HCT116 (cell line): Measurements from ENCODE around the gene SPATS2L. TPM values are rescaled to one million over a fixed set of nuclear protein-coding genes. Genes with fewer than 3 reads are reported as not detected.

Experiments used
- ATAC-seq: fragments of 200-7000 bp; cut with Tn5 transposase; 2 replicates; pipeline ENCODE4 v1.9.1; 2020; ENCODE audit warnings: mild to moderate bottlenecking, moderate library complexity
- BruUV-seq: library from RNA; stranded (reverse); fragments of 400-500 nt; replicated peaks from 2 replicates; lab custom pipeline; 2021; lab: Mats Ljungman, UMichigan
- CTCF ChIA-PET: fragments of 300-600 bp; sonication (Branson Sonifier 250); formaldehyde crosslinking; loops from one replicate; lab custom pipeline; 2021; ENCODE audit warnings: antibody characterized with exemption; lab: Charles Lee
- POLR2A ChIA-PET: fragments of 300-600, 350-600 bp; sonication (Branson Sonifier 250); formaldehyde crosslinking; loops from one replicate; lab custom pipeline; 2021; ENCODE audit warnings: antibody characterized with exemption; lab: Charles Lee
- RAD21 ChIA-PET, 2 experiments: fragments of 300-600 bp; sonication (Branson Sonifier 250); formaldehyde crosslinking; loops; one replicate each; lab custom pipeline; 2023; ENCODE audit warnings: low total read pairs in 2 of 2; ENCODE audit not compliant: uncharacterized antibody in 2 of 2, unreplicated experiment in 2 of 2, low non-redundant PET in 1 of 2; lab: Charles Lee
- DNase-seq: peaks from one replicate; pipeline ENCODE4 v3.0.0-alpha.2; 2010; ENCODE audit warnings: low read depth, low spot score
- H2AFZ ChIP-seq: fragments of 200-600 bp; shearing (Covaris generic), sonication (generic); 2 replicates; pipeline ENCODE4 v1.6.1; 2017; ENCODE audit warnings: low read depth, mixed run types, mixed read lengths, antibody characterized with exemption, low read length; ENCODE audit not compliant: poor library complexity, severe bottlenecking
- H3K27ac ChIP-seq: 2 replicates; pipeline ENCODE4 v1.5.1; 2012; ENCODE audit warnings: low read depth, low read length
- H3K27me3 ChIP-seq: fragments of 200-600 bp; sonication (generic); 2 replicates; pipeline ENCODE4 v1.6.1; 2016; ENCODE audit warnings: mixed run types, low read length, mixed read lengths; ENCODE audit not compliant: insufficient read depth
- H3K36me3 ChIP-seq, 2 experiments: fragments of 200-500 bp in 1 of 2; fragments of 200-600 bp in 1 of 2; sonication (Bioruptor generic) in 1 of 2; sonication (generic) in 1 of 2; 2 replicates each; pipeline versions ENCODE4 v1.5.1 to v1.6.1; 2014 to 2016; ENCODE audit warnings: low read length in 2 of 2, inconsistent platforms in 1 of 2, mixed read lengths in 1 of 2, mixed run types in 1 of 2; ENCODE audit not compliant: insufficient read depth in 2 of 2, control insufficient read depth in 1 of 2
- H3K4me1 ChIP-seq, 2 experiments: fragments of 200-600 bp in 1 of 2; sonication (generic) in 1 of 2; 2 replicates each; pipeline versions ENCODE4 v1.5.1 to v1.6.1; 2012 to 2017; ENCODE audit warnings: low read length in 2 of 2, inconsistent platforms in 1 of 2, mild to moderate bottlenecking in 1 of 2, mixed read lengths in 1 of 2, mixed run types in 1 of 2, moderate library complexity in 1 of 2; ENCODE audit not compliant: insufficient read depth in 2 of 2, control insufficient read depth in 1 of 2
- H3K4me2 ChIP-seq: fragments of 200-600 bp; sonication (generic); 2 replicates; pipeline ENCODE4 v1.6.1; 2017; ENCODE audit warnings: mixed run types, low read length, mixed read lengths
- H3K4me3 ChIP-seq, 2 experiments: fragments of 200-600 bp in 1 of 2; sonication (generic) in 1 of 2; replicated peaks in 1 of 2; 2 replicates each; pipeline ENCODE4 v1.5.1; 2011 to 2016; ENCODE audit warnings: low read length in 2 of 2, control low read depth in 1 of 2, low read depth in 1 of 2, mild to moderate bottlenecking in 1 of 2, mixed read lengths in 1 of 2, mixed run types in 1 of 2
- H3K79me2 ChIP-seq: fragments of 200-600 bp; sonication (generic); 2 replicates; pipeline ENCODE4 v1.6.1; 2017; ENCODE audit warnings: mild to moderate bottlenecking, mixed run types, low read length, moderate library complexity, mixed read lengths; ENCODE audit not compliant: insufficient read depth
- H3K9ac ChIP-seq: fragments of 200-600 bp; sonication (generic); 2 replicates; pipeline ENCODE4 v1.6.1; 2016; ENCODE audit warnings: low read length, mixed read lengths
- H3K9me2 ChIP-seq: fragments of 200-600 bp; sonication (generic), shearing (Covaris generic); 2 replicates; pipeline ENCODE4 v1.6.1; 2017; ENCODE audit warnings: mixed run types, mild to moderate bottlenecking, moderate library complexity; ENCODE audit not compliant: insufficient read depth
- H3K9me3 ChIP-seq, 2 experiments: fragments of 200-500 bp in 1 of 2; fragments of 200-600 bp in 1 of 2; sonication (Bioruptor generic) in 1 of 2; sonication (generic) in 1 of 2; 2 replicates each; pipeline ENCODE4 v1.6.1; 2014 to 2017; ENCODE audit warnings: low read length in 2 of 2, mixed read lengths in 2 of 2, inconsistent platforms in 1 of 2, low read depth in 1 of 2, mild to moderate bottlenecking in 1 of 2, mixed run types in 1 of 2, moderate library complexity in 1 of 2; ENCODE audit not compliant: control insufficient read depth in 1 of 2, insufficient read depth in 1 of 2
- H4K20me1 ChIP-seq: fragments of 200-600 bp; sonication (generic), shearing (Covaris generic); 2 replicates; pipeline ENCODE4 v1.6.1; 2017; ENCODE audit warnings: mixed run types, mild to moderate bottlenecking, moderate library complexity; ENCODE audit not compliant: insufficient read depth
- EZH2 ChIP-seq: fragments of 200-600 bp; sonication (generic); IDR thresholded peaks from 2 replicates; pipeline ENCODE4 v1.6.1; 2017; ENCODE audit warnings: antibody characterized with exemption, mixed run types
- EZH2phosphoT487 ChIP-seq: fragments of 200-600 bp; IDR thresholded peaks from 2 replicates; pipeline ENCODE4 v1.6.1; 2018; ENCODE audit warnings: antibody characterized with exemption, borderline replicate concordance
- FOSL1 ChIP-seq: IDR thresholded peaks from 2 replicates; pipeline ENCODE4 v1.6.1; 2012; ENCODE audit warnings: low read depth
- JUND ChIP-seq: IDR thresholded peaks from 2 replicates; pipeline ENCODE4 v1.6.1; 2012
- POLR2A ChIP-seq: IDR thresholded peaks from 2 replicates; pipeline ENCODE4 v1.7.0; 2011; ENCODE audit warnings: borderline replicate concordance; ENCODE audit not compliant: insufficient read depth, insufficient read length; ENCODE audit errors: extremely low read depth
- POLR2AphosphoS5 ChIP-seq: IDR thresholded peaks from 2 replicates; pipeline ENCODE4 v1.6.1; 2011; ENCODE audit warnings: mild to moderate bottlenecking, low read depth, low read length, moderate library complexity
- RAD21 ChIP-seq: IDR thresholded peaks from 2 replicates; pipeline ENCODE4 v1.6.1; 2012; ENCODE audit warnings: low read depth, mild to moderate bottlenecking
- YY1 ChIP-seq: IDR thresholded peaks from 2 replicates; pipeline ENCODE4 v1.6.1; 2011; ENCODE audit warnings: low read length, low read depth, moderate library complexity, mild to moderate bottlenecking; ENCODE audit not compliant: insufficient replicate concordance; ENCODE audit errors: extremely low read depth
- ZFX ChIP-seq: fragments of 450-650 bp; IDR thresholded peaks from 2 replicates; pipeline ENCODE4 v1.6.1; 2017
- ZNF274 ChIP-seq: fragments of 200-500 bp; sonication (Bioruptor generic); IDR thresholded peaks from 2 replicates; pipeline ENCODE4 v1.6.1; 2014; ENCODE audit warnings: mild to moderate bottlenecking, low read depth, low read length, inconsistent platforms
- intact Hi-C: fragments of 100-400 bp; cut with micrococcal nuclease; formaldehyde crosslinking; loops from 2 replicates; pipeline ENCODE4 v1.10.0; 2022
- total RNA-seq: library from RNA; stranded (reverse); gene quantifications from one replicate; pipeline ENCODE4 v1.2.1, GENCODE V29; 2021; ENCODE audit not compliant: unreplicated experiment
- TF ChIP-seq, protein P1 (sequence below): IDR thresholded peaks from 2 replicates; pipeline ENCODE4 v1.6.1; 2012
- TF ChIP-seq, protein P2 (sequence below), 3 experiments: fragments of 200-600 bp in 1 of 3; sonication (generic) in 1 of 3; IDR thresholded peaks in 2 of 3; conservative IDR thresholded peaks in 1 of 3; 2 replicates each; pipeline ENCODE4 v1.5.1; 2012 to 2017; ENCODE audit warnings: low read depth in 2 of 3, low read length in 2 of 3, antibody characterized with exemption in 1 of 3, borderline replicate concordance in 1 of 3, control low read depth in 1 of 3, mild to moderate bottlenecking in 1 of 3, mixed read lengths in 1 of 3, mixed run types in 1 of 3, moderate library complexity in 1 of 3; ENCODE audit not compliant: insufficient read depth in 1 of 3

SPATS2L gene
- total RNA-seq, 1 experiment from 2014 or later = 87.1 TPM

DNA sequence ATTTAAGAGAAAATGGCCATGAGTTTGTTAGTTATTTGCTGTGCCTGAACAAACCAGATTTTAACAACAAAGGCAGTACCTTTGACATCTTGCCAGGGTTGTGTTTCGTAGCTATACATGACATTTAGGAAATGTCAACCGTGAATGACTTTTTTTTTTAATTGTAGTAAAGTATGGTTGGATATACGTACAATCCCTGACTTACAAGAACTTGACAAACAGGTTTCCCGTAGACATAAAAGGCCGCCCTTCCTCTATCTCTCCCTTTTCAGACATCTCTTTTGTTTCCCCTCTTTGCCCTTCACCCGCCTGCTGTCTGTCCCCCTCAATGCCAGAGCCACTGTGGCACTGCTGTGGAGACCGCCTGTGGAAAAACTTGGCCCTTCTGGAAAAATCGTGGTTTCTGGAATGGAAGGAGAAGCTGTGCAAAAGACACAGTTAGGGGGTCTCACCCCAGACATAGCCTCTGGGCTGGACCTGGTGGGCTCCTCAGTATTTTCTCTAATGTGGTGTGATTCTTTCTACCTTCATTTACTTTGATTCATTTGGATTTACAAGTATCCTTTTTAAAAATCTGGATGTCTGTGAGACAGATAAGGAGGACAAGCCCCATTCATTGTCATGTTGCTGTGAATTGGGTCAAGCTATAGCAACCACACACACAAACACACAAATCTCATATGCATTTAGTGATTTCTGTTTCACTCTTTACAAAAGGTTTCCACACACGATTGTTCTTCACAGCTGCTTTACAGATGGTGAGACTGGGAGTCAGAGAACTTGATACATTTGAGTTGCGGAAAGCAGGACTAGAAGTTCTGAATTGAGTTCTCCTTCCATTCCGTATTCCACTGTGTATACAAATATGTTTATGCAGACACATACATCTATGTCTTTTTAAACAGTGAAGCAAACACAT is 48.6 kb downstream of the SPATS2L start:
- no peak for TF ChIP-seq POLR2AphosphoS5
- TF ChIP-seq, protein P1, sequence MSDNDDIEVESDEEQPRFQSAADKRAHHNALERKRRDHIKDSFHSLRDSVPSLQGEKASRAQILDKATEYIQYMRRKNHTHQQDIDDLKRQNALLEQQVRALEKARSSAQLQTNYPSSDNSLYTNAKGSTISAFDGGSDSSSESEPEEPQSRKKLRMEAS = no peak
- no peak for TF ChIP-seq RAD21
- TF ChIP-seq FOSL1 = no peak
- TF ChIP-seq JUND = no peak
- no peak for TF ChIP-seq ZNF274
- TF ChIP-seq, protein P2, sequence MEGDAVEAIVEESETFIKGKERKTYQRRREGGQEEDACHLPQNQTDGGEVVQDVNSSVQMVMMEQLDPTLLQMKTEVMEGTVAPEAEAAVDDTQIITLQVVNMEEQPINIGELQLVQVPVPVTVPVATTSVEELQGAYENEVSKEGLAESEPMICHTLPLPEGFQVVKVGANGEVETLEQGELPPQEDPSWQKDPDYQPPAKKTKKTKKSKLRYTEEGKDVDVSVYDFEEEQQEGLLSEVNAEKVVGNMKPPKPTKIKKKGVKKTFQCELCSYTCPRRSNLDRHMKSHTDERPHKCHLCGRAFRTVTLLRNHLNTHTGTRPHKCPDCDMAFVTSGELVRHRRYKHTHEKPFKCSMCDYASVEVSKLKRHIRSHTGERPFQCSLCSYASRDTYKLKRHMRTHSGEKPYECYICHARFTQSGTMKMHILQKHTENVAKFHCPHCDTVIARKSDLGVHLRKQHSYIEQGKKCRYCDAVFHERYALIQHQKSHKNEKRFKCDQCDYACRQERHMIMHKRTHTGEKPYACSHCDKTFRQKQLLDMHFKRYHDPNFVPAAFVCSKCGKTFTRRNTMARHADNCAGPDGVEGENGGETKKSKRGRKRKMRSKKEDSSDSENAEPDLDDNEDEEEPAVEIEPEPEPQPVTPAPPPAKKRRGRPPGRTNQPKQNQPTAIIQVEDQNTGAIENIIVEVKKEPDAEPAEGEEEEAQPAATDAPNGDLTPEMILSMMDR (IDR thresholded peaks at IDR 0.05 in 2 of 3, conservative IDR thresholded peaks at IDR 0.05 in 1 of 3; ENCODE audit: borderline replicate concordance in 1 of 3, insufficient read depth in 1 of 3, low read depth in 2 of 3, low read length in 2 of 3) = no peak
- no peak for TF ChIP-seq POLR2A
- no peak for TF ChIP-seq YY1
- no peak for TF ChIP-seq EZH2
- no peak for TF ChIP-seq ZFX
- TF ChIP-seq EZH2phosphoT487 = no peak
- Histone ChIP-seq H3K79me2 (peaks cover 51% of the 10 kb centered on the region), H3K9me3 (no peaks in the 10 kb centered on the region), H3K27ac (no peak overlapping the region), H3K36me3 (no peaks in the 10 kb centered on the region), H4K20me1 (no peaks in the 10 kb centered on the region; the same call in 1 of the 2 replicates), H3K4me1 (peaks cover 23 to 38% of the 10 kb centered on the region in 2 experiments), H3K27me3 (no peaks in the 10 kb centered on the region), H2AFZ (no peak overlapping the region), H3K4me2 (no peak overlapping the region), H3K9ac (no peak overlapping the region), H3K4me3 (no peak overlapping the region), H3K9me2 (no peaks in the 10 kb centered on the region)
- BruUV-seq = no TSS peak
- POLR2A ChIA-PET = no interaction called here
- RAD21 ChIA-PET = no interaction called here
- no peak for ATAC-seq
- intact Hi-C loops = no loop called here
- DNase-seq = no peak
- CTCF ChIA-PET = no interaction called here
